WTC11 (cell line): Measurements from ENCODE around the gene CLEC2L.

ENCODE experiments used
- CREB1 ChIP-seq: sonication (generic); formaldehyde crosslinking; IDR thresholded peaks from 2 replicates; pipeline ENCODE4 v1.8.0; 2023; ENCODE audit warnings: mild to moderate bottlenecking, missing genetic modification reagents
- CTCF ChIP-seq: fragments of 200-600 bp; IDR thresholded peaks from 2 replicates; pipeline ENCODE4 v1.8.0; 2022; ENCODE audit warnings: antibody characterized with exemption
- ESRRA ChIP-seq: sonication (generic); formaldehyde crosslinking; IDR thresholded peaks from 2 replicates; pipeline ENCODE4 v1.8.1; 2022; ENCODE audit warnings: mild to moderate bottlenecking, missing genetic modification reagents, borderline replicate concordance
- JUN ChIP-seq: sonication (generic); formaldehyde crosslinking; IDR thresholded peaks from 2 replicates; pipeline ENCODE4 v1.8.0; 2023; ENCODE audit warnings: mild to moderate bottlenecking, missing genetic modification reagents
- MXD4 ChIP-seq: fragments of 250-450 bp; sonication (Bioruptor Pico); IDR thresholded peaks from 2 replicates; pipeline ENCODE4 v1.8.0; 2021; ENCODE audit warnings: mild to moderate bottlenecking, moderate library complexity, borderline replicate concordance
- TEAD4 ChIP-seq: sonication (generic); formaldehyde crosslinking; IDR thresholded peaks from 2 replicates; pipeline ENCODE4 v1.8.0; 2022; ENCODE audit warnings: mild to moderate bottlenecking, missing genetic modification reagents
- ZBTB21 ChIP-seq: sonication (generic); formaldehyde crosslinking; IDR thresholded peaks from 2 replicates; pipeline ENCODE4 v1.8.1; 2023; ENCODE audit warnings: mild to moderate bottlenecking, missing genetic modification reagents, borderline replicate concordance
- ZNF317 ChIP-seq: sonication (generic); formaldehyde crosslinking; IDR thresholded peaks from 2 replicates; pipeline ENCODE4 v1.8.1; 2023; ENCODE audit warnings: low read depth, mild to moderate bottlenecking, moderate library complexity, missing genetic modification reagents, borderline replicate concordance
- ZNF423 ChIP-seq: fragments of 250-450 bp; sonication (Bioruptor Pico); IDR thresholded peaks from 2 replicates; pipeline ENCODE4 v2.1.2; 2022; ENCODE audit warnings: mild to moderate bottlenecking, moderate library complexity
- TF ChIP-seq, protein P1 (sequence below): sonication (generic); formaldehyde crosslinking; IDR thresholded peaks from 2 replicates; pipeline ENCODE4 v1.8.1; 2023; ENCODE audit warnings: mild to moderate bottlenecking, missing genetic modification reagents, moderate library complexity
- TF ChIP-seq, protein P2 (sequence below): sonication (generic); formaldehyde crosslinking; IDR thresholded peaks from 2 replicates; pipeline ENCODE4 v1.8.0; 2022; ENCODE audit warnings: mild to moderate bottlenecking, missing genetic modification reagents
- TF ChIP-seq, protein P3 (sequence below): sonication (generic); formaldehyde crosslinking; conservative IDR thresholded peaks from 2 replicates; pipeline ENCODE4 v1.8.1; 2023; ENCODE audit warnings: mild to moderate bottlenecking, low read depth, missing genetic modification reagents, moderate library complexity
- TF ChIP-seq, protein P4 (sequence below): sonication (generic); formaldehyde crosslinking; IDR thresholded peaks from 2 replicates; pipeline ENCODE4 v1.8.1; 2022; ENCODE audit warnings: low read depth, mild to moderate bottlenecking, moderate library complexity, missing genetic modification reagents, borderline replicate concordance
- TF ChIP-seq, protein P5 (sequence below): sonication (generic); formaldehyde crosslinking; IDR thresholded peaks from 2 replicates; pipeline ENCODE4 v1.8.1; 2023; ENCODE audit warnings: mild to moderate bottlenecking, missing genetic modification reagents

DNA sequence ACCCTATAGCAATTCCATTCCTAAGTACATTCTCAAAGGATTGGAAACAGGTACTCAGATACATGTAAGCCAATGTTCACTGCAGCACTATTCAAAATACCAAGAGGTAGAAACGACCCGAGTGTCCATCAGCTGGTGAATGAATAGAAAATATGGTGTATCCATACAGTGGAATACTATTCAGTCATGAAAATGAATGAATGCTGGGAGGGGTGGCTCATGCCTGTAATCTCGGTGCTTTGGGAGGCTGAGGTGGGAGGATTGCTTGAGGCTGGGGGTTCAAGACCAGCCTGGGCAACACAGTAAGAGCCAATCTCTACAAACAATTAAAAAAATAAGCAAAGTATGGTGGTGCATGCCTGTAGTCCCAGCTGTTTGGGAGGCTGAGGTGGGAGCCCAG lies 62.8 kb downstream of the CLEC2L start:
- TF ChIP-seq ZNF423 (no peak), JUN (CRISPR knock-in tag) (no peak), CTCF (no peak), MXD4 (CRISPR knock-in tag) (no peak), TEAD4 (CRISPR knock-in tag) (no peak), ESRRA (CRISPR knock-in tag) (no peak), ZNF317 (no peak), CREB1 (CRISPR knock-in tag) (no peak), ZBTB21 (CRISPR knock-in tag) (no peak)
- TF ChIP-seq, protein P1, sequence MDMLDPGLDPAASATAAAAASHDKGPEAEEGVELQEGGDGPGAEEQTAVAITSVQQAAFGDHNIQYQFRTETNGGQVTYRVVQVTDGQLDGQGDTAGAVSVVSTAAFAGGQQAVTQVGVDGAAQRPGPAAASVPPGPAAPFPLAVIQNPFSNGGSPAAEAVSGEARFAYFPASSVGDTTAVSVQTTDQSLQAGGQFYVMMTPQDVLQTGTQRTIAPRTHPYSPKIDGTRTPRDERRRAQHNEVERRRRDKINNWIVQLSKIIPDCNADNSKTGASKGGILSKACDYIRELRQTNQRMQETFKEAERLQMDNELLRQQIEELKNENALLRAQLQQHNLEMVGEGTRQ, result no peak
- TF ChIP-seq, protein P2, sequence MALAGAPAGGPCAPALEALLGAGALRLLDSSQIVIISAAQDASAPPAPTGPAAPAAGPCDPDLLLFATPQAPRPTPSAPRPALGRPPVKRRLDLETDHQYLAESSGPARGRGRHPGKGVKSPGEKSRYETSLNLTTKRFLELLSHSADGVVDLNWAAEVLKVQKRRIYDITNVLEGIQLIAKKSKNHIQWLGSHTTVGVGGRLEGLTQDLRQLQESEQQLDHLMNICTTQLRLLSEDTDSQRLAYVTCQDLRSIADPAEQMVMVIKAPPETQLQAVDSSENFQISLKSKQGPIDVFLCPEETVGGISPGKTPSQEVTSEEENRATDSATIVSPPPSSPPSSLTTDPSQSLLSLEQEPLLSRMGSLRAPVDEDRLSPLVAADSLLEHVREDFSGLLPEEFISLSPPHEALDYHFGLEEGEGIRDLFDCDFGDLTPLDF (CRISPR knock-in tag), result no peak
- TF ChIP-seq, protein P3, sequence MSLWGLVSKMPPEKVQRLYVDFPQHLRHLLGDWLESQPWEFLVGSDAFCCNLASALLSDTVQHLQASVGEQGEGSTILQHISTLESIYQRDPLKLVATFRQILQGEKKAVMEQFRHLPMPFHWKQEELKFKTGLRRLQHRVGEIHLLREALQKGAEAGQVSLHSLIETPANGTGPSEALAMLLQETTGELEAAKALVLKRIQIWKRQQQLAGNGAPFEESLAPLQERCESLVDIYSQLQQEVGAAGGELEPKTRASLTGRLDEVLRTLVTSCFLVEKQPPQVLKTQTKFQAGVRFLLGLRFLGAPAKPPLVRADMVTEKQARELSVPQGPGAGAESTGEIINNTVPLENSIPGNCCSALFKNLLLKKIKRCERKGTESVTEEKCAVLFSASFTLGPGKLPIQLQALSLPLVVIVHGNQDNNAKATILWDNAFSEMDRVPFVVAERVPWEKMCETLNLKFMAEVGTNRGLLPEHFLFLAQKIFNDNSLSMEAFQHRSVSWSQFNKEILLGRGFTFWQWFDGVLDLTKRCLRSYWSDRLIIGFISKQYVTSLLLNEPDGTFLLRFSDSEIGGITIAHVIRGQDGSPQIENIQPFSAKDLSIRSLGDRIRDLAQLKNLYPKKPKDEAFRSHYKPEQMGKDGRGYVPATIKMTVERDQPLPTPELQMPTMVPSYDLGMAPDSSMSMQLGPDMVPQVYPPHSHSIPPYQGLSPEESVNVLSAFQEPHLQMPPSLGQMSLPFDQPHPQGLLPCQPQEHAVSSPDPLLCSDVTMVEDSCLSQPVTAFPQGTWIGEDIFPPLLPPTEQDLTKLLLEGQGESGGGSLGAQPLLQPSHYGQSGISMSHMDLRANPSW, result no peak
- TF ChIP-seq, protein P4, sequence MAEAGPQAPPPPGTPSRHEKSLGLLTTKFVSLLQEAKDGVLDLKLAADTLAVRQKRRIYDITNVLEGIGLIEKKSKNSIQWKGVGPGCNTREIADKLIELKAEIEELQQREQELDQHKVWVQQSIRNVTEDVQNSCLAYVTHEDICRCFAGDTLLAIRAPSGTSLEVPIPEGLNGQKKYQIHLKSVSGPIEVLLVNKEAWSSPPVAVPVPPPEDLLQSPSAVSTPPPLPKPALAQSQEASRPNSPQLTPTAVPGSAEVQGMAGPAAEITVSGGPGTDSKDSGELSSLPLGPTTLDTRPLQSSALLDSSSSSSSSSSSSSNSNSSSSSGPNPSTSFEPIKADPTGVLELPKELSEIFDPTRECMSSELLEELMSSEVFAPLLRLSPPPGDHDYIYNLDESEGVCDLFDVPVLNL, result no peak
- TF ChIP-seq, protein P5, sequence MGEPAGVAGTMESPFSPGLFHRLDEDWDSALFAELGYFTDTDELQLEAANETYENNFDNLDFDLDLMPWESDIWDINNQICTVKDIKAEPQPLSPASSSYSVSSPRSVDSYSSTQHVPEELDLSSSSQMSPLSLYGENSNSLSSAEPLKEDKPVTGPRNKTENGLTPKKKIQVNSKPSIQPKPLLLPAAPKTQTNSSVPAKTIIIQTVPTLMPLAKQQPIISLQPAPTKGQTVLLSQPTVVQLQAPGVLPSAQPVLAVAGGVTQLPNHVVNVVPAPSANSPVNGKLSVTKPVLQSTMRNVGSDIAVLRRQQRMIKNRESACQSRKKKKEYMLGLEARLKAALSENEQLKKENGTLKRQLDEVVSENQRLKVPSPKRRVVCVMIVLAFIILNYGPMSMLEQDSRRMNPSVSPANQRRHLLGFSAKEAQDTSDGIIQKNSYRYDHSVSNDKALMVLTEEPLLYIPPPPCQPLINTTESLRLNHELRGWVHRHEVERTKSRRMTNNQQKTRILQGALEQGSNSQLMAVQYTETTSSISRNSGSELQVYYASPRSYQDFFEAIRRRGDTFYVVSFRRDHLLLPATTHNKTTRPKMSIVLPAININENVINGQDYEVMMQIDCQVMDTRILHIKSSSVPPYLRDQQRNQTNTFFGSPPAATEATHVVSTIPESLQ (CRISPR knock-in tag), result no peak
